HG02642 (cell line): ENCODE data around the gene ZBTB16.

Source experiments
- ATAC-seq: cut with Tn5 transposase; IDR thresholded peaks from one replicate; pipeline ENCODE4 v1.9.1; 2021; ENCODE audit warnings: mild to moderate bottlenecking; ENCODE audit not compliant: unreplicated experiment, poor library complexity

ZBTB16 gene

GRCh38 chr11:114265122-114265878 lies 205.8 kb downstream of the ZBTB16 start:
- no peak for ATAC-seq

GRCh38 chr11:114269498-114269897 lies 210.0 kb downstream of the ZBTB16 start:
- no peak for ATAC-seq

GRCh38 chr11:114270531-114271270 lies 211.2 kb downstream of the ZBTB16 start:
- no peak for ATAC-seq

GRCh38 chr11:114271316-114271715 lies 211.8 kb downstream of the ZBTB16 start:
- no peak for ATAC-seq

- ATAC-seq, result no peak
Measured at GRCh38 chr11:114272311-114272710, 212.8 kb downstream of the ZBTB16 start.

- ATAC-seq, result no peak
Measured at GRCh38 chr11:114273071-114273470, 213.6 kb downstream of the ZBTB16 start.

- no peak for ATAC-seq
Measured at GRCh38 chr11:114273890-114274635, 214.6 kb downstream of the ZBTB16 start.

GRCh38 chr11:114274637-114275036 lies 215.1 kb downstream of the ZBTB16 start:
- ATAC-seq, result no peak

- ATAC-seq, result no peak
Measured at GRCh38 chr11:114275280-114275679, 215.8 kb downstream of the ZBTB16 start.

- no peak for ATAC-seq
Measured at GRCh38 chr11:114276077-114276476, 216.6 kb downstream of the ZBTB16 start.

GRCh38 chr11:114277637-114278341 lies 218.3 kb downstream of the ZBTB16 start:
- no peak for ATAC-seq

GRCh38 chr11:114278342-114279065 lies 219.0 kb downstream of the ZBTB16 start:
- ATAC-seq, result no peak

GRCh38 chr11:114279792-114280546 lies 220.5 kb downstream of the ZBTB16 start:
- no peak for ATAC-seq

- no peak for ATAC-seq
Measured at GRCh38 chr11:114280696-114281095, 221.2 kb downstream of the ZBTB16 start.

- ATAC-seq, result no peak
Measured at GRCh38 chr11:114281388-114281956, 222.0 kb downstream of the ZBTB16 start.

GRCh38 chr11:114282488-114282887 lies 223.0 kb downstream of the ZBTB16 start:
- no peak for ATAC-seq

- ATAC-seq, result no peak
Measured at GRCh38 chr11:114283422-114283821, 223.9 kb downstream of the ZBTB16 start.

GRCh38 chr11:114284021-114284420 lies 224.5 kb downstream of the ZBTB16 start:
- no peak for ATAC-seq

- ATAC-seq, result no peak
Measured at GRCh38 chr11:114284914-114285313, 225.4 kb downstream of the ZBTB16 start.
